ENCODE results near the gene PKN3.

GRCh38 chr9:128722380-128723351 lies 20.4 kb downstream of the PKN3 start:
- TF ChIP-seq POLR2AphosphoS5 (IDR thresholded peaks at IDR 0.05): no peak
- TF ChIP-seq CTCF (IDR thresholded peaks at IDR 0.05): no peak
- no peak for TF ChIP-seq POLR2A (IDR thresholded peaks at IDR 0.05)
- TF ChIP-seq EP300 (IDR thresholded peaks at IDR 0.05): no peak

Data from upper lobe of left lung (tissue), 4 donors.